PFSK-1 (cell line): ENCODE data around the gene NAT9.

Source experiments
- FOXP2 ChIP-seq: optimal IDR thresholded peaks from 2 replicates; pipeline ENCODE3; 2011; ENCODE audit warnings: borderline replicate concordance, control low read depth, inconsistent platforms; ENCODE audit not compliant: insufficient read depth; ENCODE audit errors: extremely low read length, extremely low read depth
- POLR2AphosphoS5 ChIP-seq: IDR thresholded peaks from 2 replicates; pipeline ENCODE4 v1.6.1; 2012; ENCODE audit warnings: low read depth, mild to moderate bottlenecking, control low read depth, low read length, moderate library complexity
- SIN3A ChIP-seq: IDR thresholded peaks from 2 replicates; pipeline ENCODE4 v1.6.1; 2012; ENCODE audit warnings: mild to moderate bottlenecking, low read length, moderate library complexity, borderline replicate concordance; ENCODE audit not compliant: insufficient read depth
- TAF1 ChIP-seq: IDR thresholded peaks from 2 replicates; pipeline ENCODE4 v1.6.1; 2012; ENCODE audit warnings: low read length, control low read depth, borderline replicate concordance; ENCODE audit not compliant: insufficient read depth
- TF ChIP-seq, protein P1 (sequence below), 2 experiments: IDR thresholded peaks; 2 replicates each; pipeline versions ENCODE4 v1.6.1 to v1.8.0; 2011 to 2012; ENCODE audit warnings: low read depth in 2 of 2, low read length in 2 of 2, control low read depth in 1 of 2, inconsistent platforms in 1 of 2, mild to moderate bottlenecking in 1 of 2, moderate library complexity in 1 of 2; ENCODE audit not compliant: insufficient read depth in 1 of 2

NAT9 gene

DNA sequence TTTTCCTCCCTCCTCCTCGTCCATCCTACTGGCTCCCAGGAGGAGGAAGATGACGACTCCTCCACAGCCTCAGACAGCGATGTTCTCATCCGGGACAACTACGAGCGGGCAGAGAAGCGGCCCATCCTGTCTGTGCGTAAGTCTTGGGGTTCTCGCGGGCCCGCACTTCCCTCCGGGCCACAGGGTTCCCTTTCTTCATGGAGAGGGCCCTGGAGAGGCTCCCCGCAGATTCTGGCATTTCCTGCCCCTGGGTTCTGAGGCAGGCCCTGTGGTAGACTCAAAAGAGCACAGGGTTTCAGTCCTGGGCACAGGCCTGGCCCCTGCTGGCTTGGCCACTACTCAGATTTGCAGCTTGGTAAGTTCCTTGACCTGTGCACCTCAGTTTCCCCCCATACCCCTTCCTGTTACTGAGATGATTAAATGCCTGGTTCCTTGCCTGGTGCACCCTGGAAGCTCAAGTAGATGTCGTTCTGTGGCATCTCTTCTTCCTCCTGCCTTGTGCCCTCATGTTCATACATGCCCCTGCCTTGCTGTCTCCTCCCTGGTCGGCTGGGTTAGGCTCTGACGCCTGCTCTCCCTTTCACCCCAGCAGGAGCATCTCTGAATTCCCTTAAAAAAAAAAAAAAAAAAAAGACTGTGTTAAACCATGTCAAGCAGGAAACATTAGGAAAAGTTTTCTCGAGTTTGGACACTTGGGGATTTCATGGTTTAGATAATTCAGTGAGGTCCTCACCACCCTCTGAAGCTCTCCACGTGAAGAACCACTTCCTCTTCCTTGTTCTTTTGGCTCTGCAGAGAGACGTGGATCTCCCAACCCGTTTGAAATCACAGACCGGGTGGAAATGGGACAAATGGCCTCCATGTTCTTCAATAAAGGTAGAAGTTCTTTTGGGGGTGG, 14.3 kb upstream of the NAT9 start:
- TF ChIP-seq FOXP2 (no peak), TAF1 (no peak), SIN3A (no peak), POLR2AphosphoS5 (no peak)
- TF ChIP-seq, protein P1, sequence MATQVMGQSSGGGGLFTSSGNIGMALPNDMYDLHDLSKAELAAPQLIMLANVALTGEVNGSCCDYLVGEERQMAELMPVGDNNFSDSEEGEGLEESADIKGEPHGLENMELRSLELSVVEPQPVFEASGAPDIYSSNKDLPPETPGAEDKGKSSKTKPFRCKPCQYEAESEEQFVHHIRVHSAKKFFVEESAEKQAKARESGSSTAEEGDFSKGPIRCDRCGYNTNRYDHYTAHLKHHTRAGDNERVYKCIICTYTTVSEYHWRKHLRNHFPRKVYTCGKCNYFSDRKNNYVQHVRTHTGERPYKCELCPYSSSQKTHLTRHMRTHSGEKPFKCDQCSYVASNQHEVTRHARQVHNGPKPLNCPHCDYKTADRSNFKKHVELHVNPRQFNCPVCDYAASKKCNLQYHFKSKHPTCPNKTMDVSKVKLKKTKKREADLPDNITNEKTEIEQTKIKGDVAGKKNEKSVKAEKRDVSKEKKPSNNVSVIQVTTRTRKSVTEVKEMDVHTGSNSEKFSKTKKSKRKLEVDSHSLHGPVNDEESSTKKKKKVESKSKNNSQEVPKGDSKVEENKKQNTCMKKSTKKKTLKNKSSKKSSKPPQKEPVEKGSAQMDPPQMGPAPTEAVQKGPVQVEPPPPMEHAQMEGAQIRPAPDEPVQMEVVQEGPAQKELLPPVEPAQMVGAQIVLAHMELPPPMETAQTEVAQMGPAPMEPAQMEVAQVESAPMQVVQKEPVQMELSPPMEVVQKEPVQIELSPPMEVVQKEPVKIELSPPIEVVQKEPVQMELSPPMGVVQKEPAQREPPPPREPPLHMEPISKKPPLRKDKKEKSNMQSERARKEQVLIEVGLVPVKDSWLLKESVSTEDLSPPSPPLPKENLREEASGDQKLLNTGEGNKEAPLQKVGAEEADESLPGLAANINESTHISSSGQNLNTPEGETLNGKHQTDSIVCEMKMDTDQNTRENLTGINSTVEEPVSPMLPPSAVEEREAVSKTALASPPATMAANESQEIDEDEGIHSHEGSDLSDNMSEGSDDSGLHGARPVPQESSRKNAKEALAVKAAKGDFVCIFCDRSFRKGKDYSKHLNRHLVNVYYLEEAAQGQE (IDR thresholded peaks at IDR 0.05; ENCODE audit: insufficient read depth in 1 of 2, low read depth in 2 of 2, low read length in 2 of 2) = no peak

DNA sequence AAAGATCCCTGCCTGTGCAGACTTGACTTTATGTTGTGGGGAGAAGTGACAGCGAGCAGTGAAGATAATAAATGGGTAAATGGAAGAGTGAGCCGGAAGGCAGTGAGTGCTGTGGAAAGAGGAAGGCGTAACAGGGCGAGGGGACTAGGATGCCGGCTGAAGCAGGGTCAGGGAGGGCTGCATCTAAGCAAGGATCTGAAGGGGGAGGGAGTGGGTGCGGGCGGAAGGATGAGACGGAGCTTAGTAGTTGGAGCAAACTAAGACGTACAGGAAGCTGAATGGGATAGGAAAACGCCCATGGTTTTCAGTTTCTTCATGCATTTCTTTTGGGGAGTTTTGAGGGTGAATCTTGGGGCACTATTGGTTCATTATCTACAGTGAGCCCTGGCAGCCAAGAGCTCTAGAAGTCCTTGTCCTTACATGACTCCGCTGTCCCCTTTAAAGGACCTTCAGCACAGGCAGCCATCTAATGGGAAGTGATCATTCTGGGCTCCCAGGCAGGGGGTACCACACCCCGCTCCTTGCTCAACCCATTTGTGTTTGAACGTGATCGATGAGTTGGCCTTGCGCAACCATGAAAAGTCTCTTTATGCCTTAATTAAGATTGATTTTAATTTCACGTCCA, 10.4 kb upstream of the NAT9 start:
- TF ChIP-seq SIN3A (no peak), POLR2AphosphoS5 (no peak), TAF1 (no peak), FOXP2 (no peak)
- TF ChIP-seq, protein P1 (IDR thresholded peaks at IDR 0.05; ENCODE audit: insufficient read depth in 1 of 2, low read depth in 2 of 2, low read length in 2 of 2) = no peak

DNA sequence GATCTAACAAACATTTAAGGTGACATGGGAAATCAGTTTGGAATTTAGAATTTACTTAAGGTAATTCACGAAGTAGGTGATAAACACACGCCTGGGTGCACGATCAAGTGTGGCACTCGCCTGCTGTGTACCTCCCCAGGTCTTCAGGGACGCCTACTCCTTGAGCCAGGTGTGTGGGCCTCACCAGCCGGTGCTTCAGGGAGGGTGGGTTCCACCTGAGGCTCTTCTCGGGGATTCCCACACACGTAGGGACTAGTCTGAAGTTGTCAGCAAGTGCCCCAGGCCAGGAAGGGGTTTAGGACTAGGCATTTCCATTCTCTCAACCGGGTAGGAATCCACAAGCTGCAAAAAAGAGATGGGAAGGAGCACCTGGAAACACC, 9.8 kb upstream of the NAT9 start:
- TF ChIP-seq POLR2AphosphoS5 = no peak
- no peak for TF ChIP-seq TAF1
- TF ChIP-seq, protein P1 (IDR thresholded peaks at IDR 0.05; ENCODE audit: insufficient read depth in 1 of 2, low read depth in 2 of 2, low read length in 2 of 2) = no peak
- no peak for TF ChIP-seq FOXP2
- TF ChIP-seq SIN3A = no peak

DNA sequence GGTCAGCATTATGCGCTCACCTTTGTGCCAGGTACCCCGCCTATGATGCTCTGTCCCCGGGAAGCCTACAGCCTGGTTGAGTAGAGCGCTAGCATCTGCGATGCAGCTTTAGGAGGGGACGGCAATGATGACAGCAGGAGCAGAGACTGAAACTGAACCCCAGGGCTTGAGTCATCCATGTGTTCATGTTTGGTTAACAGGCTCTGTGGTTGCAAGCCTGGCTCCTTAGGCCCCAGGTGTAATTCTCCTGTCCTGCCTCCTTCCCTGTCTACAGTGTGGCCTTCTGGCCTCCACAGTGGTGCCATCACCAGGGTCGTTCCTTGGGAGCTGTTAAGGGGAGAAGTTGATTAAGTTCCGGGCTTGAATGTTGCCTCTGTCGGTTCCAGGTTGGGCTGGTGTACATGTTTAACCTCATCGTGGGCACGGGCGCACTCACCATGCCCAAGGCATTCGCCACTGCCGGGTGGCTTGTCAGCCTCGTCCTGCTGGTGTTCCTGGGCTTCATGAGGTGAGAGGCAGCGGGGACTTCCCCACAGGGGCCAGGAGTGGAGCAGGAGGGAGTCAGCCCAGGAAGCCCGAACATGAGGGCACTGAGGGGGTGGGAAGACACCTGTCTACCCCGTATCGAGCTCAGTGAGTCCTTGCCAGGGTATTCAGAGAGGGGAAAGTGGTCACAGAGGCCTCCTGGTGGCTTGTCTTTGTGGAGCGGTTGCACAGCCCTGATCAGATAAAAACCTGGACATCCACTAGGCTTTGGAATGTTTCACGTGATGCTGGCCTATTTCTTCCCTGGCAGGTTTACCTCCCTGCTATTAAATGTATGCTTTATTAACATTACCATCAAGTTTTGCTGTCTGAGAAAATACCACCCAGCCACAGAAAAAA, 9.2 kb upstream of the NAT9 start:
- TF ChIP-seq TAF1 (no peak), POLR2AphosphoS5 (no peak), SIN3A (no peak), FOXP2 (no peak)
- TF ChIP-seq, protein P1 (IDR thresholded peaks at IDR 0.05; ENCODE audit: insufficient read depth in 1 of 2, low read depth in 2 of 2, low read length in 2 of 2) = no peak
